HG03469 (cell line): ENCODE results near the gene PDLIM5.

ENCODE experiments used
- ATAC-seq: cut with Tn5 transposase; IDR thresholded peaks from one replicate; pipeline ENCODE4 v1.9.1; 2021; ENCODE audit warnings: mild to moderate bottlenecking, moderate library complexity, moderate number of reproducible peaks; ENCODE audit not compliant: unreplicated experiment

The PDLIM5 gene

DNA sequence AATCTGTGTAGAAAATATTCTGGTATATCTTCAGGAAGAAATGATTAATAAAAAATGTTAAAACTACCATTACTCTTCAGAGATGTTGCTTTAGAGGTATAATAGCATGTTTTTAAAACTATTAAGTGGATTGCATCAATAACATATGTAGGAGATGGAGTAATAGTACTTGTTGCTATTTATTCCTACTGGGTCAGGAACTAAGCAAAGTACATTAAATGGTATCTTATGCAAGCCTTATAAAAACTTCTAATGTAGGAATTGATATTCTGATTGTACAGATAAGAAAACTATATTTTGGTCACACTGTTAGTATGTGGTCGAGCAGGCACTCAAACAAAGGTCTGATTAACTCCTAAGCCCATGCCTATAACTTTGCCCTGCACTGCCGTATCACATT is 31.4 kb upstream of the PDLIM5 start:
- ATAC-seq: no peak

DNA sequence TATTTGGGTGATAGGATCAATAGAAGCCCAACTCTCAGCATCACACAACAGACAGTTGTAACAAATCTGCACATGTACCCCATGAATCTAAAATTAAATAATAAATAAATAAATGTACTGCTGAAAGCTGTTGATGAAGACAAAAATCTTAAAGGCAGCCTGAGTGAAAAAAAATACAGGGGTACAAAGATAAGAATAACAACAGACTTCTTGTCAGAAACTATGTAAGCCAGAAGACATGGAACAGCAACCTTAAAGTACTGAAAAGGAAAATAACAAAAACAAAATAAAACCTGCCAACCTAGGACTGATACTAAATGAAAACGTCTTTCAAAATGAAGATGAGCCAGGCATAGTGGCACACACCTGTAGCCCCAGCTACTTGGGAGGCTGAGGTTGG is 25.0 kb upstream of the PDLIM5 start:
- ATAC-seq: no peak

DNA sequence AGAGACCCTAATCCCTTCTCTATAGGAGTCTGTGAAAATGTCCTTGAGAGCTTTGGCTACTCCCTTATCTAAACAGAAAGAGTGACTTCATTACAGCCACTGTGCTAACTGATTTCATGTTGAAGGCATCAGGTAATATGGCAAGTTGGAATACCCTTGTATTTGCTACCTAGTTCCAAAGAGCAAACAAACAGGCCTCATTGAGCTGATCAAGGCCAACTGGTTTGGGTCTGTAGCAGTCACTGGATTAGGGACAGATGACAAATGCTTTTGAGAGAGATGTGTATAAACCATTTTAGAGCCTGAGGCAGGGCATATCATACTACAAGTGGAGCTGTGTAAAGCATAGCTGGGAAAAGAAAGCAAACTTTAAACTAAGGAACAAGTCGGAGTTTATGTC is 22.9 kb upstream of the PDLIM5 start:
- no peak for ATAC-seq

DNA sequence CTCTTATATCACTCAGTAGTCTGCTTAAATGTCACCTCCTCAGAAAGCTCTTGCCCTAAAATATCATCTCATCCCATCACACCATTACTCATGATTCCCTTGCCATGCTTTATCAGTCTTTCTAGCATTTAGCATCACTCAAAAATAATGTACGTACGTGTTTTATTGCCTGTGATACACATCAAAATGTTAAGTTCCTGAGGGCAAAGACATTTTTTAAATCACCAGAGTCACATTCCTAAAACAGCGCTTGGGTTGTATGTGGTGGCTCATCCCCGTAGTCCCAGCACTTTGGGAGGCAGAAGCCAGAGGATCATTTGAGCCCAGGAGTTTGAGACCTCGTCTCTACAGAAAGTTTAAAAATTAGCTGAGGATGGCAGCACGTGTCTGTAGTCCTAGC is 21.3 kb upstream of the PDLIM5 start:
- ATAC-seq: no peak

DNA sequence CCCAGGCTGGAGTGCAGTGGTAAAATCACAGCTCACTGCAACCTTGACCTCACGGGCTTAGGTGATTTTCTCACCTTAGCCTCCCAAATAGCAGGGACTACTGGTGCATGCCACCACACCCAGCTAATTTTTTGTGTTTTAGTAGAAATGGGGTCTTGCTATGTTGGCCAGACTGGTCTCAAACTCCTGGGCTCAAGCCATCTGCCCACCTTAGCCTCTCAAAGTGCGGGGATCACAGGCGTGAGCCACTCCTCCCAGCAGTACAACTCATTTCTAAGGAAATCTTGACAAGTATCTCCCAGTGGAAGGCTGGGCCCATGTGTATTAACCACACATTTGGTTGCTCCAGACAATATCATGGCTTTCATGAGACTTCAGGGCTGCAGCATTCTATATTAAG is 20.4 kb upstream of the PDLIM5 start:
- ATAC-seq: no peak

DNA sequence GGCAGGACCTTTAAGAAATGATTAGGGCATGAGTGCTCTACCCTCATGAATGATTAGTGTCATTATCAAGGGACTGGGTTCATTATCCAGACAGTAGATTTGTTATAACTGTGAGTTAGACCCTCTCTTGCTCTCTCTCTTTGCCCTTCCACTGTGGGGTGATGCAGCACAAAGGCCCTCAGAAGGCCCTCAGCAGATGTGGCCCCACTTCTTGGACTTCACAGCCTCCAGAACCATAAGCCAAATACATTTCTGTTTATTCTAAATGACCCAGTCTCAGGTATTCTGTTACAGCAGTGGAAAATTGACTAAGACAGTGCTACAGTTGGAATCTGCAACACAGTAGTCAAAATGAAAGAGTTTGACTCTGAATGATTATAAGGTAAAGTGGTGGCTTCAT is 17.2 kb upstream of the PDLIM5 start:
- ATAC-seq: no peak

DNA sequence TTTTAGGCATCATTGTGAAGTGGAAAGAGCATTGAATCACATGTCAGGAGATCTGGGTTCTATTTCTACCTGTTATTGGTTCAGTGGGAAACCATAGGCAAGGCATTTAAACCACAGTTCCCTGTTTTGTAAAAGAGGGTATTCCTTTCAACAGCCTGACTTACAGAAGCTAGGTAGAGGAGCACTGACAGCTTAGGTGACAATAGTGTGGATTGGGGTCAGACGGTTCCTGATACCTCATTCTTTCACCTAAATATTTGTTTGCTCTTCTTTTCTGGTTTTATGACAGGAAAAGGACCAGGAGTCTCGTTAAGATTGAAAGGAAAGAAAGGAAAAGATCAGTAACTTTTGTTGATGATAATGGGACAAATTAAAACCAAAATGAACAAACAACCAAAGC is 15.9 kb upstream of the PDLIM5 start:
- no peak for ATAC-seq

DNA sequence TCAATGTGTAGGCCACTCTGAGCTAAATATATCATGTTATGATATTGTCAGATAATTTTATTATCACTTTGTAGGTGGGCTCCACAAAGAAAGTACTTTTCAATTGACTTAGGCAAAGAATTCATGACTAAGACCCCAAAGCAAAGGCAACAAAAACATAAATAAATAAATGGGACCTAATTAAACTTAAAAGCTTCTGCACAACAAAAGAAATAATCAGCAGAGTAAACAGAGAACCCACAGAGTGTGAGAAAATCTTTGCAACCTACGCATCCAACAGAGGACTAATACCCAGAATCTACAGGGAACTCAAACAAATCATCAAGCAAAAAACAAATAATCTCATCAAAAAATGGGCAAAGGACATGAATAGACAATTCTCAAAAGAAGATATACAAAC is 15.2 kb upstream of the PDLIM5 start:
- ATAC-seq: no peak

DNA sequence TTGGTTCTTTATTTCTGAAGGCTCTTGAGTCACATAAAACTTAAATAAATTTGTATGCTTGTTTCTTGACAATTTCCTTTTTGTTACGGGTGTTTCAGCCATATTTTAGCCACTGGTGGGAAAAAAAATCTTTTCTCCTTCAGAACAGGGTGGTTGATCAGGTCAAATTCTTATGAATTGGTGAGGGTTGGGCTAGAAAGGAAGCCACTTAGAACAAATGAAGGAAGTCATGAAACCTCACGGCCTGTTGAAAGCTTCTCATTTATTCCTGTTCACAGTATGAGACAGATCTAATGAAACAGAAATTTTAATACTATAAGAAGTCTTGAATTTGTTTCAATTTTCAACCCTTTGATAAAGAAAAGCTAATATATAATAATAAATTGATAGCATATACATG is 12.1 kb upstream of the PDLIM5 start:
- no peak for ATAC-seq

DNA sequence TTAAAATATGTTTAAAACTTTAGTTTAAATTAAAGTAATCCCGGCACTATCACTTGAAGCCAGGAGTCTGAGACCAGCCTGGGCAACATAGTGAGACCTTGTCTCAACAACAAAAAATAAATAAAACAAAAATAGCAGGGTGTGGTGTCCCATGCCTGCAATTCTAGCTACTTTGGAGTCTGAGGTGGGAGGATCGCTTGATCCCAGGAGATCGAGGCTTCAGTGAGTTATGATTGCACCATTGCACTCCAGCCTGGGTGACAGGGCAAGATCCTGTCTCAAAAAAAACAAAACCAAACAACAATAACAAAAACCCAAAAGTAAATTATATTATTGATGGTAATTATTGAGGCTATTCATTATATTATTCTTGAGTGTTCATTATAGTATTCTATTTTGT is 9.9 kb upstream of the PDLIM5 start:
- no peak for ATAC-seq

DNA sequence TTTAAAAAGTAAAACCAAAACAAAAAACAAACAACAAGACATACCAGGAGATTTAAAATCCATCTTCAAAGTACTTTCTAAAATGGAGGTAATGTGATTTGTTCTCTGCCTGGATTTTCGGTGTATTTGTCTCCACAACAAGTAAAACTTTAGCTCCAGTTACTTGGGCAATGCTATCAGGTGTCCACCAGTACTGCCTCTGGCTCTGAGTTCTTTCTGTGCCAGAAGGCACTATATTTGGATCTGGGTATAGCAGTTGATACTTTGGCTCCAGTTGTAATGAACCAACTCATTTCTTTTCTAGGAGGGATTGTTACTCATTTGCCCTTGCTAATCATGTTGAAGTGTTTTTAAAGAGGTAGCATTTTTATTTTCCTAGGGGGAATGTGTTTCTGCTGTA is 9.5 kb upstream of the PDLIM5 start:
- no peak for ATAC-seq

DNA sequence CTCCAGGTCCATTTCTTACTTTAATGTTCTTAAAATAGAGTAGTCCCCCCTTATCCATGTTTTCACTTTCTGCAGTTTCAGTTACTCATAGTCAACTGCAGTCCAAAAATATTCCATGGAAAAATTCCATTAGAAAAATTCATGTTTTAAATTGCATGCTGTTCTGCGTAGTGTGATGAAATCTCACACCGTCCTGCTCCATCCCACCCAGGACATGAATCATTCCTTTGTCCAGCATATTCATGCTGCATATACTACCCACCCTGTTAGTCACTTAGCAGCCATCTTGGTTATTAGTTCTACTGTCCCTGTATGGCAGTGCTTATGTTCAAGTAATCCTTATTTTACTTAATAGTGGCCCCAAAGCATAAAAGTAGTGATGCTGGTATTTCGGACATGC is 5.4 kb upstream of the PDLIM5 start:
- ATAC-seq: no peak

DNA sequence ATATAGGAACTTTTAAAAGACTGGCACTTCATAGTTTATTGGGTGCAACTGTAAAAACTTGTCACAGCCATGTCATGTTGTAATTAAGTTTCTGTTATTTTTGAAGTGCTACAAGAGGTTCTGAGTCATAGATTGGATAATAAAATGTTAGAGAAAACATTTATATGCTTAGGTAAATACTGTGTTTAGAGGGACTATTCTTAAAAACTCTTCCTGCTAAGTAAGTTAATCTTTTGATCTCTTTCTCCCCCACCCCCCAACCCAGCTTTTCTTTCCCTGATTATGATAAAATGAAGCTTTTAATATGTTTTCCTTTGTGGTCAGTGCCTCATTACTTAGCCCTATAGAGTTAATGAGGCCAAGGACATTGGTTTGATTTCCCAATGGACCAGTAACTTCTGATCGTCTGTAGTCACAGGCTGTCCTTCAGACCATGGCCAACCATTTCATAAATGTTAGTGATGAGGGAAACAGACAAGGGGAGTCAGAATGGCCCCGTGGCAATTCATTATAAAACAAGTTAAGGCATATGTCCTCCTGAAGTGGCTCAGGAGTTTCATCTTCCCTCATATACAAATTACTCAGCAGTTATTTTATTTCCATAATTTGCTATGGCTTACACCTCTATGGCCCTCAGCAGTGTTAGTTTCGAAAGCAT is 3.9 kb upstream of the PDLIM5 start:
- ATAC-seq: no peak

DNA sequence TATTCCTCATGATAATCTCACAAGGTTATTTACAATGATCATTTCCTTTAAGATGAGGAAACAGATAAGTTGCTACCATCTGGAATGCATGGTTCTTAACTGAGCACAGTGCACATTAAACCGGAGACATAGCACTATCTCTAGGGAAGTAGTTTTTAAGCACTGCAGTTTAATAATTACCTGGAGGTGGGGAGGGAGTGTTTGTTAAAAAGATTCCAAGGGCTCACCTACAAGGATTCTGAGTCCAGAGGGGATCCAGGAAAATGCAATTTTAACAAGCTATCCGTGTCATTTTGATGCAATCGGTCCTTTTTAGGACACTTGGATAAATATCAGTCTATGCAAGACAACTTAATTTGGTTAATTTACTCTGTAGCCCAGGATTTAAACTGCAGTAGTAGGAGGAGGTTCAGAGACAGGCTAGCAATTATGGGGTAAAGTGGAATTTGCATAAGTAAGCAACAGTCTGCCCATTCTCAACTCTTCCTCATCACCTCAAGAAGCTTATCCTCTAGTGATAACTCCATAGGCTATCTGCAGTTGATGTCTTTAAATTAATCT is 2.8 kb upstream of the PDLIM5 start:
- ATAC-seq: no peak

DNA sequence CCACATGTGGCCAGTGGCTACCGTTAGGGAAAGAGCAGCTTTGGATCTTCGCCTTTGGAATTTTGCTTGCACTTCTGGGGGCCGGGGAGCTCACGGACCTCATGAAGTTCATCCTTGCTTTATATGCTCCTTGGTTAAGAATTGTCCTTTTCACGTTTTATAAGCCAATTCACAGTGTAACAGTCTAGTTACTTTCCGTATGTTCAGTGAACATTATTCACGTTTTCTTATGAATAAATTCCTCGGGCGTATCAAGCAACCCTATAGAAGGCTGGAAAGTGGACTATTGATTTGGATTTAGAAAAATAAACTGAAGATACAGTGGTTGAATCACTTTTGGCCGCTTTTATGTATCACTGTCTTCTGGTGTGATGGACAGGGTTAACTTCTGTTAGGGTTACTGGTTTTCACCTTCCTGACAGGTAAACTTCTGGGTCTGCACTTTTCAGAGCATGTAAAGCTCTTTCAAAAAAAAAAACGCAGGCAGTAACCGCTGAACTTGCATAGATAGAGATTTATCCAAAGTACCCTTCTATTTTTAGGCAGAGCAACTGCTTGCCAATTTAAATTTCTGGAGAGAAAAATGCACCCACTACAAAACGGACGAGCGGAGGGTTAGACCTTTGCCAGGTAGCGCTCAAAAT is 569 bp upstream of the PDLIM5 start:
- no peak for ATAC-seq

DNA sequence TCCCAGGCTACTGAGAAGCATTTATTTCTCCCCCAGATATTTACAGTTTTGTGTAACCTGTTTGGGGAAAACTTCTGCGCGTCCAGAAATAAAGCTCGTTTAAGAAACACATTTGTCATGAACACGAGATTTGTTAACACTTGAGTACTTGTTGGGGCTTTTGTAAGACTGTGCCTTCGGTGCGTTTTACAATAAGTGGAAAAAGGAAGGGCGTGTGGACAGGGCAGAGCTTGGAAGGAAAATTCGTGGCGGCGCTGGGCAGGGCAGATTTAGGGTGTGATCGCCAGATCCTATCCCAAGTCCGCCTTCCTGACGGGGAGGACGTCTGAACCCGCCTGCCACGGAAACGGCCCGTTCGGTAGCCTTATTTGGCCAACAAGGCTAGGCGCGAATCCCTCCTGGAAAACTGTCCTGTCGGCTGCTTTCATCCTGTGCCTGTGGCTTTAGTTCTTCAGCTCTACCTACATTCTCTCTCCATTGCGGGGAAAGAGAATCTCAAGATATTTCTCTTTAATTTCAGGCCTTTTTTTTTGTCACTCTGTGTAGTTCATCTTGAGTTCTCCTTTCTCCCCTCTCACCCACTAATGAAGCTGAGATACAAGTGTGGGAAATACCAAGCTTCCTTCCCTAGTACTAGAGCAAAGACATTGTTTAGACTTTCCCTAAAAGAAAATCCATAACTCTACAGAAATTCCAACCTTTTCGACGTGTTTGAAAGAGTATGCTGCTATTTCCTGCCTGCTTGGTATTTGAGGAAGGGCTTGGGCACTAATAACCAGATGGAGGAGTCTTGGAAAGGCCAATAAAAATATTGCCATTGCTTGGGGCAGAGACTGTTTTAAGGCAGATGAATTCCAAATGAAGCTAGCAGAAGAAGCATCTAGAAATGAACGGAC is 982 bp downstream of the PDLIM5 start:
- no peak for ATAC-seq

DNA sequence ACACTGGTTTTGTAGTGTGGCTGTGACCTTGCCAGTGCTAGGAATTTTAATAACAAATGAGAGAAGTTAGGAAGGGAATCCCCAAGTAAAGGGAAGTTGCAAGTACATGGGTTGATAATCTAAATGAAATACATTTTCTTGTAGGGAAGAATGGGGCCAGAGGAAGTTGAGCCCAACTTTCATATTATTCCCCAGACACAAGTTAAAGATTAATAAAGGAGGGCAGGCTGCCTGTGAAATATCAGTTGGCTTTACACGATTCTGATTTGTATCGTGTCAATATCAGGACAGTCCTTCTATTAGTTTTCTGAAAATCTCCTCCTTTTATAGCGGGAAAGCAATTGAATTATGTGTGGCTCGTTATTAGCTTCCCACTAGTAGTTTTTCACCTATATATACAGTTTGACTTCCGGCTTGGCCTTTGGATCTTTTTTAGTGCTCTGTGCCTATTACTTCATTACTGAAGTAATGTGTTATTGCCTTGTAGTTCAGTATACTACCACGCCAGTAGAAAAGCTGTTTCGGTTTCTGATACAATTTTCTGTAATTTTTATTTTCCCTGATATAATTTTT is 1.7 kb downstream of the PDLIM5 start:
- ATAC-seq: no peak

DNA sequence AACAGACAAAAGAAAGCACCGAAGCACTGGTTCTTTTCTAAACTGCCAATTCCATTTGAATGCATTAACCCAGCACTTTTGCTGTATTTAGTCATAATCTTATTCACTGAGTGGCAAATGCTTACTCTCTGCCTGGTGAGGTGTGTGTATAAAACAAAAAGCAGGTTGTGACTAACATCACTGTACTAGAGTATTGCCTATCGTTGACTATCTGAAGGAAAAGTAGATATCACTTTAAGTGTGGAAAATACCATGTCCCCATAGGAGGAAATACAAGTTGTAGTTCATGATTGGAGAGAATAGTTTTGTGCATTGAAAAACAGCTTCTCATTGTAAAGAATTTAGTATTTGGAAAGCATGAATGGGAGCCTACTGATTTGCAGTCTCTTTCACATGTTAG is 2.7 kb downstream of the PDLIM5 start:
- no peak for ATAC-seq

DNA sequence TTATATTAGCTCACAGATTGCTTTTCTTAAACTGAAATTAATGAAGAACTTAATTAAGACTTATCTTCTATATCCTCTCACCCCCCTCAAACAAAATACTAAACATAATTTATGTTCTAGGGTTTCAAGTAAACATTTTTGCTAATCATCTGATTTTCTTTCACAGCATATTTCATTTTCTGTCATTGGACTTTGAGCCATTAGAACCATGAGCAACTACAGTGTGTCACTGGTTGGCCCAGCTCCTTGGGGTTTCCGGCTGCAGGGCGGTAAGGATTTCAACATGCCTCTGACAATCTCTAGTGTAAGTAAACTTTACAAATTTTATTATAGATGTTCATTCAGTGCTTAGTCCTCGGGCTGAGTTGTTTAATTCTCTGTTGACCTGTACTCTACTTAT is 3.3 kb downstream of the PDLIM5 start:
- no peak for ATAC-seq

DNA sequence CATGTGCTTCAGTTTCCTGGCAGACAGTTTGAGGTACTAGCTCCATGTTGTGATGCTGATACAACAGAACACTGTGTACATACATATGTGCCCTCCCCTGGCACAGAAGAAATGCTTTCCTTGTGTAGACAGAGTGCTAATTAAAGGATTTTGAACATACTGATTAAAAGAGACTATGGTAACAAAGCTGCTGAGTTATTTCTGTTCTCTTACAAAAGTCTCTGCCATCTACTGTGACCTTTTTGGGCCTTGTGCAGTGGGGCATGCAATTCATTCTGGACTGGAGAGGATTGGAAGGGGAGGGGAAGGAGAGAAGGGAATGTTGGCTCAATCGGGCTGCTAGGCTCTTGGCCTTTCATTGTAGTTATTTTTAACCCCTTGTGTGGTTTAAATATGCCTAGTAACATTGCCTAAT is 6.0 kb downstream of the PDLIM5 start:
- no peak for ATAC-seq

DNA sequence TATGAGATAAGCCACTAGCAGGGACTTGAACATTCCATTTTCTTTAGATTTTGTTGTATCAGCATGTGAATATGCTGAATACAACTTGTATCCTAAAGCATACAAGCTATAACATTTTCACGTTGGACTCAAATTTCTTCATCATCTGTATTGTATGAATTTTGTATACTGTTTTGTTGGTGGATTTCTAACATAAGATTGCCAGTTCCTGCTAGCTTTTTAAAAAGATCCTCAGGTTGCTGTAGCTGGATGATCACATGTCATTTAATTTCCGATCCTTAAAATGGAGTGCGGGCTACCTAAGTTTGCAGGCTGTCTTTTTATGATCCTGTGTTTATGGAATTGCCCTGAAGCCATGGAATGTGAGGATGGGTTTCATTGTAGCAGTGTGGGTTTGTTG is 6.9 kb downstream of the PDLIM5 start:
- no peak for ATAC-seq
